Hematopoietic multipotent progenitor cell treated with erythropoietin and hydrocortisone succinate and interleukin-3 and kit ligand, for 4 days (in vitro differentiated cells): ENCODE measurements around the gene PHF21A.

Source experiments
- DNase-seq: peaks from one replicate; pipeline ENCODE4 v3.0.0-alpha.2; 2015

The PHF21A gene

GRCh38 chr11:45973601-45974000 is 147.7 kb downstream of the PHF21A start:
- no peak for DNase-seq

- DNase-seq, result no peak
Observed at GRCh38 chr11:45968901-45969300, 152.4 kb downstream of the PHF21A start.

GRCh38 chr11:45967506-45967905 is 153.7 kb downstream of the PHF21A start:
- DNase-seq, result no peak

GRCh38 chr11:45964911-45965389 is 156.3 kb downstream of the PHF21A start:
- peak; percentile 90 for DNase-seq

- DNase-seq, result peak; percentile 67
Observed at GRCh38 chr11:45961751-45962240, 159.5 kb downstream of the PHF21A start.

- DNase-seq, result peak; percentile 23
Observed at GRCh38 chr11:45960387-45961095, 160.7 kb downstream of the PHF21A start.

- DNase-seq, result no peak
Observed at GRCh38 chr11:45959851-45960250, 161.4 kb downstream of the PHF21A start.

GRCh38 chr11:45949992-45950407 is 171.3 kb downstream of the PHF21A start:
- no peak for DNase-seq

- no peak for DNase-seq
Observed at GRCh38 chr11:45948356-45948755, 172.9 kb downstream of the PHF21A start.

GRCh38 chr11:45947885-45948284 is 173.4 kb downstream of the PHF21A start:
- no peak for DNase-seq

GRCh38 chr11:45945397-45945999 is 175.8 kb downstream of the PHF21A start:
- no peak for DNase-seq

- no peak for DNase-seq
Observed at GRCh38 chr11:45942381-45942780, 178.9 kb downstream of the PHF21A start.

- no peak for DNase-seq
Observed at GRCh38 chr11:45941285-45941684, 180.0 kb downstream of the PHF21A start.

GRCh38 chr11:45939836-45940235 is 181.4 kb downstream of the PHF21A start:
- DNase-seq, result no peak

- no peak for DNase-seq
Observed at GRCh38 chr11:45937916-45938315, 183.3 kb downstream of the PHF21A start.

- no peak for DNase-seq
Observed at GRCh38 chr11:45936511-45937054, 184.7 kb downstream of the PHF21A start.

- no peak for DNase-seq
Observed at GRCh38 chr11:45935349-45936064, 185.7 kb downstream of the PHF21A start.

GRCh38 chr11:45934580-45935318 is 186.5 kb downstream of the PHF21A start:
- DNase-seq, result no peak

- no peak for DNase-seq
Observed at GRCh38 chr11:45933846-45934579, 187.2 kb downstream of the PHF21A start.

GRCh38 chr11:45933131-45933831 is 188.0 kb downstream of the PHF21A start:
- no peak for DNase-seq

- DNase-seq, result no peak
Observed at GRCh38 chr11:45932217-45932616, 189.0 kb downstream of the PHF21A start.
